Measurements from ENCODE around the gene STX12.
A peak's percentile ranks its signal among the peaks of the same experiment; 100 is the strongest.

GRCh38 chr1:27725374-27726172, 47.4 kb upstream of the STX12 start, which contains the start of gene FAM76A:
- TF ChIP-seq CTCF (conservative IDR thresholded peaks at IDR 0.05; ENCODE audit: low read depth, low read length) (peak; percentile 63), RAD21 (IDR thresholded peaks at IDR 0.05; ENCODE audit: low read length) (no peak), NFE2L2 (IDR thresholded peaks at IDR 0.05; ENCODE audit: low read depth, low read length) (no peak; the same call in 1 of the 2 replicates), POLR2A (IDR thresholded peaks at IDR 0.05; ENCODE audit: low read depth, low read length) (peak; percentile 72), RFX5 (IDR thresholded peaks at IDR 0.05; ENCODE audit: low read depth, low read length) (peak; percentile 40; the same call in 1 of the 2 replicates), CHD1 (IDR thresholded peaks at IDR 0.05; ENCODE audit: low read depth, low read length) (no peak), RCOR1 (IDR thresholded peaks at IDR 0.05; ENCODE audit: insufficient replicate concordance, low read length) (no peak)

All from IMR-90 (cell line).